ENCODE data around the gene C5orf46. TPM values are rescaled to one million over a fixed set of nuclear protein-coding genes. Genes with fewer than 3 reads are reported as not detected.

The C5orf46 gene
- total RNA-seq, 1 donor from 2014 or later = 0.36 TPM

DNA sequence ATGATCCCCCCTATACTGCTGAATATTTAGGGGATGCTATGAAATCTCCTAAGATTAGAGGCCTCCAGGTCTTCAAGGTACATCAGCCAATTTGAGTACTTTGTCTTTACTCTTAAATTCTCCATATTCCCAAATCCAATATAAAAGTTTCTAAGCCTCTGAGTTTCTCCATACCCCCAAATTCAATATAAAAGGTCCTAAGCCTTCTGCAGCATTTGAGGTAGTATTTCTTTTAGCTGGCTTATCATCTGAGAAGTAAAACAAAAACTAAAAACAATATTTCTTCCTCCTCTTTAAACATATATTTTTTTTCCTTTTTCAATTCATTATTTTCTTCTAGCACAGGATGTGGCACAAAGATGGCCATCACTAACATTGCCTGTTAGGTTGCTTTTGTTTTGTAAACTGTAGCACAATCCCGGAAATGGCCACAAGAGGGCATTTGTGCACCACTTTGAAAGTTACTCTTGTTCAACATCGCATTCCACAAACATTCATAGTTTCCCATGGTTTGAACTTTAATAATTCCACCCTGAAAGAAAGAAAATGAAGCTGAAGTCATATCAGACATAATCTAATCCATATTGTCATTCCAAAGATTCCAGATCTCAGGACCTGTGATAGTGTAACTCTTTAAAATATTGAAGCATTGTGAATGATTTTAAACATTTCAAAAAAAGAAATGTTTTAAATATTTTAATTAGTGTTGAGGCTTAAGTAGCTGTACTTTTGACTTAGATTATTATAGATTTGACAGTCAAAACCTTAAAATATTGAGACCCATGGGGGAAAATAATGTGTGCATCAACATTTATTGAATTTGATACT lies 48.8 kb downstream of the C5orf46 start:
- peak; percentile 66 for ATAC-seq

DNA sequence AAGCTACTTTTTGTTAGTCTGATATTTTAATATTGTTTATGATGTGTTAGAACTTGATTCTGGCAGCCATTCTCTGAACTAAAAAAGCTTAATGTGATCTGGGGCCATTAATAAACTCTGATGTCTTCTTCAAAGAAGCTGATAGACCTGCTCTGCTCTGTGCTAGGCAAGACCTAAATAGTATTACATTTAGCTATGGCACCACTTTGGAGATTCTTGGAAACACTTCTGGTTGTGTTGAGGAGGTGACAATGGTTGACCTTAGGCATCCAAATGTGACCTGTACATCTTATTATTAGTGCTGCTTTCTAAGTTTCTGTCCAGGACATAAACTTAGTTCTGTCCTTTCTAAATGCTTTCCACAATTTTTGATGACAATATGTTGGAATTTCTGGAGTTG lies 49.5 kb downstream of the C5orf46 start:
- no peak for ATAC-seq

DNA sequence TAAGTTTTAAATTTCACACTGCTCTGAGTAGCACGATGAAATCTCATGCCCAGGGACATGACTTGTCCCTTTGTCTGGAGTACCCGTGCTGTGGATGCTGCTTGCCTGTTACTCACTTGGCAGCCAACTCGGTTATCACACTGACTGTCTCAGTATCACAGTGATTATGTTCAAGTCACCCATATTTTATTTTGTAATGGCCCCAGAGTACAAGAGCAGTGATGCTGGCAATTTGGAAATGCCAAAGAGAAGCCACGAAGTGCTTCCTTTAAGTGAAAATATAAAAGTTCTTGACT lies 50.6 kb downstream of the C5orf46 start:
- no peak for ATAC-seq

DNA sequence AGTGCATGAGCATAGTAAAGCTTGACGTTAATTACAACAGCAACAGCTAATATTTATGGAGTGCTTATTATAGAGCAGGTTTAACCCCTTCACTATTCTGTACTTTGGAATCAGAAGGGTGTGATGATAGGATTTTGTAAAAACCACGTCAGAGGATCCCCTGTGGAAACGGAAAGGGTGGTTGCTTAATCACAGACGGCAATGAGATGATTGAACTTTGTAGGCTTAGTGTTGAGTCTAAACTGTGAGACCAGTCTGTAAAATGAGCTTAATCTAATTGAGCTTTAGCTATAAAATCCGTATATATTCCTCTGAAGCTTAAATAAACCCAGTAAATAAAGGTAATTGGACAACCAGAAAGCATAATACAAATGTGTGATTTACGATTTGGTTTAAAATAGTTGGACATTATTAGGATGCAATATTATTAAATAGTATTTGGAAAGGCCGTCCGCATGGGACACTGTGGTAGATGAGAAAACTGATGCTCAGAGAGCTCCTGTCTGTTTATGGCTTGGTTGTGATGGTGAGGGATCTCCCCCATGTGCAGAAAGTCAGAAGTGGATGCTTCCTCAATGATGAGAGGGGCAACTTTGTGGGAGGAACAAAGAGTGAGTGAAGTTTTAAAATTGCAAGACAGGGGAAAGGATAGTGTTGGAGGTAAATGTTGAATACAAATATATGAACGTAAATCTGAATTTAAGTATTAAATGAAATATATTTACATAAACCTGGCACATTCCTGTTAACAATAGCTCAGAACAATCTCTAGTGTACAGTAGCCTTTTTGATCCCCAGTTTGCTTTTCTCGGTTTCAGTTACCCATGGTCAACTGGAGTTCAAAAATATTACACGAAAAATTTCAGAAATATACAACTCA lies 51.2 kb downstream of the C5orf46 start:
- no peak for ATAC-seq

DNA sequence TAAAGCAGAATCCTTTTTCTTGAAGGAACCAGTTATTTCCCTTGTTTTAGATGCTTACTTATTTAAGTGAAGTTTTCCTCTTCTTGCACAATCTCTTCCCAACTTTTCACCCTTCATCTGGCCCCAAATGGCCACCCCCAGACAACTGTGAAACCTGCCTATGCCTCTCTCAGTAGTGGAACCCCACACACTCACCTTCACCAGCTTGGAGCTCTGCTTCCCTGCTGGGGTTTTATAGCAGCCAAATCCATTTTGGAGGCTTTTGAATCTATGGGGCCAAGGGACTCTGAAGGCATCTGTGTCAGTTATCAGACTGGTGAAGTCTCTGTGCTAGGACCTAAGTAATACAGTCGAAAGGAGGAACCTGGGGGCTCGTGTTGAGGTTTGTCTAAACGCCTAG lies 52.0 kb downstream of the C5orf46 start:
- no peak for ATAC-seq

DNA sequence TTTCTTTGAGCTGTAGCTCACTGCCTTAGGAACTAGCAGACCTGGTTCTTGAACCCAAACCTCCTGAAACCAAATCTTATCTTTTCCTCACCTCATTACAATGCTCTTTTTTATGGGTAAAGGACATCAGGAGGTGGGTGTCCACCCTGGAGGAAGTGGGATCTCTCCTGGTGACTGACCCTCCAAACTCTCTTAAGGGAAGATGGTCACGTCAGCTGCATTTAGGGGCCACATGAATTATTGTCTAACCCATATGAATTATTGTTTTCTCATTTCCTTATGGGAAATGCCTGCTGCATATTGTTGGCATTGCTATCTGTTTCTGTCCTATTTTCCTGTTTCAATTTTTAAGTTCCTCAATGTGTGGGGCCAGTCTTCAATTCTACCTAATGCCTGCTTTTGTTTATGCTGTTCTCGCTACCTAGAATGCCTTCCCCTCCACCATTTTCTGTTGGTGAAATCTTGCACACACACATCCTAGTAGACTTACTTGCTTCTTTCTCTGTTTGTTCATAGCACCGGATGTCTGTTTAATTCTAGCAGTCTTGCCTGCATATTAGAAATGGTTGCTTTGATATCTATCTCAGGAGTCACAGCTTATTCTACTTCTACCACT lies 52.9 kb downstream of the C5orf46 start:
- no peak for ATAC-seq

DNA sequence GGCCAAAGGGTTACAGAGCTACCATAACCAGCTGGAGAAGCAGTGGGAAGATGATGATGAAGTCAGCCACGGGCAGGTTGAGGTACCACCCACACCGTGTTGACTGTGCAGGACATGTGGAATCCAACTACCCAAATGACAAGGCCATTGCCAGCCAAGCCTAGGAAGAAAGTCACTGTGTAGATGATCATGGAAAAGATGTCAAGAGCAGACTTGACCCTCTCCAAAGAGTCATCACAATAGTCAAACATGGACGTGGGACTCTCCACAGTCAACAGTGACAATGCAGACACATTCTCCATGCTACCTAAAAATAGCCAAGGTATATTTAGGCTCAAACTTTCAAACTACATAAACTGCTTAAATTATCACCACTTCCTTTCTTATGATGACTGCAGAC lies 54.0 kb downstream of the C5orf46 start:
- ATAC-seq = no peak

DNA sequence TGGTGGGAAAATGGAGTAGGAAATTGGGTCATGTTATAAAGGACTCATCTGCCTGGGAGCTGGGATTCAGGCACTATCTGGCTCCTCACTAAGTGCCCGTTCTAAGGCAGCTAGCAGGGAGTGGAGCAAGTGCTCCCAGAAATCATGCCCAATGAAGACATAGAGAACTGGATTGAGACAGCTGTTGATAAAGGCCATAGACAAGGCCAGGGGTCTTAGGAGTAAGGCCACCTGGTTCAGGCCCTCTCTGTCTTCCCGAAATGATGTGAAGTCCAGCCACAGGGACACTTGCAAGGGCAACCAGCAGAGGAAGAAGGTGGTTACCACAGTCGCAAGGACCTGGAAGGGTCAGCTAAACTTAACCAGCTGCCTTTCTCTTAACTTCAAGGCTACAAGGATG lies 54.8 kb downstream of the C5orf46 start:
- no peak for ATAC-seq

DNA sequence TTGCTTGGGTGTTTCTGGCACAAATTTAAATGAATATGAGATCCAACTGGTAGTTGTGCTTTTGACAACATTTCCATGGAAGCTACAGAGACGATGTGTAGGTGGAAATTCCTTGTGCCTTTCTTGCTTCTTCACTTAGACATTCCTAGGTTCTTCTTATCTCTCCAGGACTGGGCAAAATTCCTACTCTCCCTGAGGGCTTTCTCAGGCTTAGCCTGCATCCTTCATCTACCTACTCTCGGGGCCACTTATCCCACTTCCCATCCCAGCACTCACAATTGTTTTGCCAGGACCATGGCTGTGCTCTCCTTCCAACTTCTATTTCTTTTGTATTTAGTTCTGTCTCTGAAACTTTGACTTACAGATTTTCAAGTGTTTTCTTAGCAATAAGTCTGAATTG lies 57.1 kb downstream of the C5orf46 start:
- no peak for ATAC-seq

DNA sequence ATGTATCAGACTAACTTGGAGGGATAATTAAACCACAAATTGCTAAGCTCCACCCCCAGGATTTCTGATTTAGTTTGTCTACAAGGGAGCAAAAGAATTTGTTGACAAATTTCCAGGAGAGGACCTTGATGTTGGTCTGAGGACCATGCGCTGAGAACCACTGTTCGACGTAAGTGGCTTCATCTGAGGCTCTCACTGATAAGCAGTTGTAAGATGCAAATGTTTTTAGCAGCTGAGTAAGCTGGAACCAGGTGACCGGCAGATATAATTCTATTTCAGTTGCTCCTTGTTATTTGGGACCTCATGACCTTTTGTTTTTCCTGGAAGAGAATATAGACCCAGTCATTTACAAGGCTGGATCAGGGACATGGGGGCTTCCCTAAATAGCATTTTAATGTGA lies 60.7 kb downstream of the C5orf46 start:
- no peak for ATAC-seq

DNA sequence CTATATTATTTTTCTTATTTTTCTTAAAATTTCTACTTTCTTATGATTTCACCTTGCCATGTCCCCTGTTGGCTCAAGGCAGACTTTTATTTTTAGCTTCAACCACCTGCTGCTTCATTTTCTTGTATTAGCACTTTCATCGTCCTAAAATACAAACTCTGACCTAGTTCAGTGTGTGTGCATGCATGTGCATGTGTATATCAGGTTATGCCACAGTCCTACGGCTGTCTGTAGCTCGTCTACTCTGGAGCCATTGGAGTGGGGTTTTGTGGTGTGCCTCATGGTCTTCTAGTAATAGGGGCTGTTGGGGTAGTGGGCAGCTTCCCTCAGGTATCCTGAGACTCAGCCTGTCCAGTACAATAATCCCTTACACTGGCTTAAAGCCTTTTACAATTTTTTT lies 61.5 kb downstream of the C5orf46 start:
- no peak for ATAC-seq

DNA sequence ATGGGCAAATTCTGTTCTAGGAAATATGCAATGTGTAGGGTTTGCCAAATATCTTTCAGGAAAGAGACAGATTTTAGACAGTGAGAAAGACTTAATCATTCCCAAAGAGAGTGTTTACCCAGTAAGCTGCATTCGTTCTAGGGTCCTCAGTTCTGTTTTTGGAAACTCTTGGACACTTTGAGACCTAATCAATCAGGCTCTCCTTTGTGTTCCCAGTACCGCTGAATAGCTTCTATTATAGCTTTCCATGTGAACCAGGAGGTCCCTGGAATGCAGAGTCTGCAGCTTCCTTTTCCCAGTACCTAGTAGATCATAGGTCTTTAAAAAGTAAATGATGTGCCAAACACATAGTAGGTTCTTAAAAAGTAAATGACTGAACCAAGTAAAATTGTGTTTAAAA lies 63.5 kb downstream of the C5orf46 start:
- no peak for ATAC-seq

Other genes starting within 250 kb of the C5orf46 start
- 0.12 TPM for gene JAKMIP2, start 123.8 kb downstream of the C5orf46 start, total RNA-seq
- gene SPINK1, start 74.9 kb downstream of the C5orf46 start, total RNA-seq = not detected
- gene SCGB3A2, start 27.8 kb downstream of the C5orf46 start, total RNA-seq = not detected
- 509 TPM for gene SPINK5, start 157.4 kb upstream of the C5orf46 start, total RNA-seq